ENCODE data around the gene PIK3IP1.

DNA sequence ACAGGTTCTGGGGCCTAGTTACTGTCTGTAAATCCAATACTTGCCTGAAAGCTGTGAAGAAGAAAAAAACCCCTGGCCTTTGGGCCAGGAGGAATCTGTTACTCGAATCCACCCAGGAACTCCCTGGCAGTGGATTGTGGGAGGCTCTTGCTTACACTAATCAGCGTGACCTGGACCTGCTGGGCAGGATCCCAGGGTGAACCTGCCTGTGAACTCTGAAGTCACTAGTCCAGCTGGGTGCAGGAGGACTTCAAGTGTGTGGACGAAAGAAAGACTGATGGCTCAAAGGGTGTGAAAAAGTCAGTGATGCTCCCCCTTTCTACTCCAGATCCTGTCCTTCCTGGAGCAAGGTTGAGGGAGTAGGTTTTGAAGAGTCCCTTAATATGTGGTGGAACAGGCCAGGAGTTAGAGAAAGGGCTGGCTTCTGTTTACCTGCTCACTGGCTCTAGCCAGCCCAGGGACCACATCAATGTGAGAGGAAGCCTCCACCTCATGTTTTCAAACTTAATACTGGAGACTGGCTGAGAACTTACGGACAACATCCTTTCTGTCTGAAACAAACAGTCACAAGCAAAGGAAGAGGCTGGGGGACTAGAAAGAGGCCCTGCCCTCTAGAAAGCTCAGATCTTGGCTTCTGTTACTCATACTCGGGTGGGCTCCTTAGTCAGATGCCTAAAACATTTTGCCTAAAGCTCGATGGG, 13.5 kb downstream of the PIK3IP1 start:
- TF ChIP-seq CTCF (IDR thresholded peaks at IDR 0.05) (no peak), ZFX (IDR thresholded peaks at IDR 0.05; ENCODE audit: borderline replicate concordance) (no peak)

Data from 22Rv1 (cell line).